ENCODE data around the gene PRSS27. TPM values are rescaled to one million over a fixed set of nuclear protein-coding genes. Genes with fewer than 3 reads are reported as not detected.

The PRSS27 gene
- total and polyA plus RNA-seq, 2 donors (not counting 3 experiments of a cell fraction or from before 2014, with no cell fraction given), result 0.33 to 0.53 TPM

DNA sequence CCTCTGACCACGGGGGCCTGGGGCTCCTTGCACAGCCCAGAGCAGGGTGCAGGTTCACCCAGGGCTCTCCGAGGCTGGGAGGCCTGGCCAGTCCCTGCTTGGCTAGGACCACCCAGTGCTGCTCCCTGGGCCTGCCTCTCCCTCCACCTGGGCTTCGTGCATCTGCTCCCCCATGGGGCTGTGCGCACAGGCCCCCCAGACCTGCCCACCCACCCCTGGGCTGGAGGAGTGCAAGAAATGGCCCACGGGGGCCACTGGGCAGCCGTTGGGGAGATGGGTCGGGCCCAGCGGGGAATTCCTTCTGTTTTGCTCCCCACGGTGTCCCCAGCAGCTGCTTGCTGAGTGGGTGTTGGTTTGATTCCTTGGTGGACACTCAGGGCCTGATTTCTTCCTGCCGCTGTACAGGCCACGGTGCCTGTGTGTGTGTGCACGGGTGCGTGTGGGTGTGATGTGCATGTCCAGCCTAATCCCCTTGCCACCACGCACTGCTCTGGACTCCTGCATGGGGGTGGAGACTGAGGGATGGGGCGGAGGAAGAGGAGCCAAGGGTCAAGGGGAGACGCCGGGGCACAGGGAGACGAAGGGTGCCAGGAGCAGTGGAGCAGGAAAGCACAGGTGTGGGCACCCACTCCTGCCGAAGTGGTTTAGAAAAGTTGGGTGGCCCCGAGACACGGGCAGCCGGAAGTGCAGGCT, 8.5 kb downstream of the PRSS27 start:
- CTCF ChIA-PET, result interaction anchor here (1.0 kb wide), 1 partner anchor 19 kb away, joined by 3 read pairs; no protein-coding TSS in a partner anchor
- H3K9me1 ChIP-seq (replicated peaks; ENCODE audit: control insufficient read depth, extremely low read depth, insufficient read depth, low read length), result no peaks in the 10 kb centered on the region
- intact Hi-C loops (cut with micrococcal nuclease) (no loop called here), dilution Hi-C loops (cut with MboI; ENCODE audit: extremely low pct_ligation_motif_present, low sequenced_read_pairs) (no loop called here)
- FAIRE-seq, result no peak
- H3K79me2 ChIP-seq (ENCODE audit: control insufficient read depth, insufficient read depth, low read length), result no peaks in the 10 kb centered on the region
- H2AFZ ChIP-seq (ENCODE audit: low read depth, low read length), result no peak overlapping the region
- no peak overlapping the region for H3K4me2 ChIP-seq (ENCODE audit: insufficient read depth, low read length)
- peaks cover 0 to 17% of the 10 kb centered on the region in 2 experiments for H3K36me3 ChIP-seq (ENCODE audit: control insufficient read depth in 2 of 2, extremely low read depth in 1 of 2, insufficient read depth in 2 of 2, low read length in 2 of 2)
- H3K9ac ChIP-seq (replicated peaks; ENCODE audit: extremely low read depth, insufficient read depth, low read length), result no peak overlapping the region
- no peak for DNase-seq (ENCODE audit: low read depth, low spot score)
- no peak for TF ChIP-seq MYC (IDR thresholded peaks at IDR 0.05; ENCODE audit: low read depth, low read length)
- TF ChIP-seq POLR2AphosphoS5 (IDR thresholded peaks at IDR 0.05; ENCODE audit: insufficient read depth, low read depth, low read length), result no peak
- TF ChIP-seq FOS (IDR thresholded peaks at IDR 0.05; ENCODE audit: borderline replicate concordance, insufficient read depth, low read length), result no peak
- TF ChIP-seq, protein P1, sequence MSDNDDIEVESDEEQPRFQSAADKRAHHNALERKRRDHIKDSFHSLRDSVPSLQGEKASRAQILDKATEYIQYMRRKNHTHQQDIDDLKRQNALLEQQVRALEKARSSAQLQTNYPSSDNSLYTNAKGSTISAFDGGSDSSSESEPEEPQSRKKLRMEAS (IDR thresholded peaks at IDR 0.05; ENCODE audit: insufficient read depth, insufficient read length), result no peak
- no peak for TF ChIP-seq JUN (IDR thresholded peaks at IDR 0.05; ENCODE audit: borderline replicate concordance, insufficient read depth, insufficient read length, low read depth)
- TF ChIP-seq POLR2A (IDR thresholded peaks at IDR 0.05; ENCODE audit: low read depth, low read length), result no peak
- no peak for TF ChIP-seq GATA2 (IDR thresholded peaks at IDR 0.05; ENCODE audit: insufficient read depth, insufficient read length, low read depth, low read length)
- no peak for TF ChIP-seq EZH2 (IDR thresholded peaks at IDR 0.05; ENCODE audit: borderline replicate concordance, low read depth, low read length, severe bottlenecking)
- TF ChIP-seq, protein P2, sequence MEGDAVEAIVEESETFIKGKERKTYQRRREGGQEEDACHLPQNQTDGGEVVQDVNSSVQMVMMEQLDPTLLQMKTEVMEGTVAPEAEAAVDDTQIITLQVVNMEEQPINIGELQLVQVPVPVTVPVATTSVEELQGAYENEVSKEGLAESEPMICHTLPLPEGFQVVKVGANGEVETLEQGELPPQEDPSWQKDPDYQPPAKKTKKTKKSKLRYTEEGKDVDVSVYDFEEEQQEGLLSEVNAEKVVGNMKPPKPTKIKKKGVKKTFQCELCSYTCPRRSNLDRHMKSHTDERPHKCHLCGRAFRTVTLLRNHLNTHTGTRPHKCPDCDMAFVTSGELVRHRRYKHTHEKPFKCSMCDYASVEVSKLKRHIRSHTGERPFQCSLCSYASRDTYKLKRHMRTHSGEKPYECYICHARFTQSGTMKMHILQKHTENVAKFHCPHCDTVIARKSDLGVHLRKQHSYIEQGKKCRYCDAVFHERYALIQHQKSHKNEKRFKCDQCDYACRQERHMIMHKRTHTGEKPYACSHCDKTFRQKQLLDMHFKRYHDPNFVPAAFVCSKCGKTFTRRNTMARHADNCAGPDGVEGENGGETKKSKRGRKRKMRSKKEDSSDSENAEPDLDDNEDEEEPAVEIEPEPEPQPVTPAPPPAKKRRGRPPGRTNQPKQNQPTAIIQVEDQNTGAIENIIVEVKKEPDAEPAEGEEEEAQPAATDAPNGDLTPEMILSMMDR (IDR thresholded peaks at IDR 0.05; ENCODE audit: extremely low read depth in 1 of 2, insufficient read depth in 1 of 2, low read depth in 1 of 2, low read length in 2 of 2), result no peak
- H3K9me3 ChIP-seq (replicated peaks; ENCODE audit: control insufficient read depth, insufficient read depth, low read length), result no peaks in the 10 kb centered on the region
- H3K27ac ChIP-seq (ENCODE audit: insufficient read depth, low read depth, low read length), result no peak overlapping the region
- H3K27me3 ChIP-seq (ENCODE audit: control insufficient read depth in 2 of 2, insufficient read depth in 2 of 2, low read length in 2 of 2), result no peaks in the 10 kb centered on the region
- no peak overlapping the region for H3K4me3 ChIP-seq (replicated peaks in 1 of 3; ENCODE audit: insufficient read depth in 1 of 3, low read depth in 1 of 3, low read length in 3 of 3)
- BruUV-seq (replicated peaks), result no TSS peak
- no peaks in the 10 kb centered on the region for H3K4me1 ChIP-seq (ENCODE audit: control insufficient read depth, extremely low read depth, insufficient read depth, low read length)
- H4K20me1 ChIP-seq (replicated peaks; ENCODE audit: control insufficient read depth, extremely low read depth, insufficient read depth, low read length), result no peaks in the 10 kb centered on the region
- POLR2A ChIA-PET, result no interaction called here

All from endothelial cell of umbilical vein (primary cell).